H1 (cell line): ENCODE measurements around the gene RIN3. TPM values are rescaled to one million over a fixed set of nuclear protein-coding genes. Genes with fewer than 3 reads are reported as not detected.

ENCODE experiments used
- HDAC2 ChIP-seq, 2 experiments: fragments of 300-600 bp in 1 of 2; sonication (generic) in 1 of 2; IDR thresholded peaks; 2 replicates each; pipeline ENCODE4 v1.6.1; 2011 to 2012; ENCODE audit warnings: low read depth in 2 of 2, low read length in 2 of 2, mild to moderate bottlenecking in 2 of 2, moderate library complexity in 2 of 2, borderline replicate concordance in 1 of 2, inconsistent platforms in 1 of 2
- polyA plus RNA-seq, 7 experiments: library from polyadenylated mRNA; depleted of rRNA in 3 of 7; stranded (reverse) in 5 of 7; unstranded in 2 of 7; fragments of >200 nt in 5 of 7; fragments of 200-250 nt in 2 of 7; gene quantifications; 1 replicate in 5 of 7; 2 replicates in 1 of 7; 4 replicates in 1 of 7; pipeline versions ENCODE4 v1.2.1 to v1.2.3, GENCODE V29; 2011 to 2013; ENCODE audit warnings: missing spikeins in 2 of 7, mixed read lengths in 2 of 7
- total RNA-seq: library from RNA; stranded (reverse); fragmentation: NEBNext Ultra II Directional; extraction: Animal tissue kit (Norgen Biotek cat#: 25700); gene quantifications from 2 replicates; pipeline ENCODE4 v1.2.1, GENCODE V29; 2021

Gene RIN3
- total and polyA plus RNA-seq, 2 of the 8 experiments (the other 6 are each of a cell fraction or from before 2014, with no cell fraction given) = 0.59 to 1.5 TPM

GRCh38 chr14:92519246-92520101 is 5.9 kb downstream of the RIN3 start (continued):
- no peak for TF ChIP-seq HDAC2 (IDR thresholded peaks at IDR 0.05; ENCODE audit: borderline replicate concordance in 1 of 2, low read depth in 2 of 2, low read length in 2 of 2)
- TF ChIP-seq, all 59 proteins: peak for 0
